ENCODE data around the gene SCN8A.

Gene SCN8A

GRCh38 chr12:51721282-51721940 lies 130.4 kb downstream of the SCN8A start:
- peak; percentile 53 for DNase-seq

GRCh38 chr12:51722431-51722830 lies 131.4 kb downstream of the SCN8A start:
- no peak for DNase-seq

GRCh38 chr12:51726161-51726560 lies 135.1 kb downstream of the SCN8A start:
- no peak for DNase-seq

- DNase-seq, result no peak
Observed at GRCh38 chr12:51726931-51727330, 135.9 kb downstream of the SCN8A start.

GRCh38 chr12:51729331-51729730 lies 138.3 kb downstream of the SCN8A start:
- no peak for DNase-seq

GRCh38 chr12:51730745-51731144 lies 139.7 kb downstream of the SCN8A start:
- no peak for DNase-seq

GRCh38 chr12:51740536-51740935 lies 149.5 kb downstream of the SCN8A start:
- no peak for DNase-seq

GRCh38 chr12:51744235-51744634 lies 153.2 kb downstream of the SCN8A start:
- peak; percentile 25 for DNase-seq

GRCh38 chr12:51744957-51745356 lies 153.9 kb downstream of the SCN8A start:
- no peak for DNase-seq

- DNase-seq, result no peak
Observed at GRCh38 chr12:51746416-51746815, 155.4 kb downstream of the SCN8A start.

- no peak for DNase-seq
Observed at GRCh38 chr12:51748235-51748634, 157.2 kb downstream of the SCN8A start.

GRCh38 chr12:51749206-51749985 lies 158.4 kb downstream of the SCN8A start:
- DNase-seq, result no peak

GRCh38 chr12:51749986-51750317 lies 158.9 kb downstream of the SCN8A start:
- no peak for DNase-seq

- DNase-seq, result peak; percentile 66
Observed at GRCh38 chr12:51751661-51752060, 160.6 kb downstream of the SCN8A start.

- peak; percentile 80 for DNase-seq
Observed at GRCh38 chr12:51752234-51752889, 161.3 kb downstream of the SCN8A start.

- DNase-seq, result no peak
Observed at GRCh38 chr12:51753980-51754675, 163.1 kb downstream of the SCN8A start.

- DNase-seq, result no peak
Observed at GRCh38 chr12:51755251-51755650, 164.2 kb downstream of the SCN8A start.

- DNase-seq, result no peak
Observed at GRCh38 chr12:51759175-51759574, 168.1 kb downstream of the SCN8A start.

- no peak for DNase-seq
Observed at GRCh38 chr12:51759695-51760094, 168.7 kb downstream of the SCN8A start.

GRCh38 chr12:51760231-51760630 lies 169.2 kb downstream of the SCN8A start:
- no peak for DNase-seq

- no peak for DNase-seq
Observed at GRCh38 chr12:51763743-51764142, 172.7 kb downstream of the SCN8A start.

- DNase-seq, result no peak
Observed at GRCh38 chr12:51766067-51766676, 175.1 kb downstream of the SCN8A start.

GRCh38 chr12:51771008-51771407 lies 180.0 kb downstream of the SCN8A start:
- DNase-seq, result no peak
